Ovary (tissue), 9 donors: ENCODE measurements around the gene PARVA. TPM values are rescaled to one million over a fixed set of nuclear protein-coding genes. Genes with fewer than 3 reads are reported as not detected.

Source experiments
- DNase-seq, 5 donors: peaks; one replicate each; pipeline ENCODE4 v3.0.0-alpha.2; 2019 to 2020
- H3K27ac ChIP-seq, 2 donors: fragments of 200-600 bp; one replicate each; pipeline versions ENCODE4 v1.5.1 to v1.8.0; 2019 to 2022
- H3K27me3 ChIP-seq: fragments of 200-600 bp; one replicate; pipeline ENCODE4 v1.8.0; 2022
- H3K36me3 ChIP-seq: fragments of 200-600 bp; sonication (generic); one replicate; pipeline ENCODE4 v1.5.1; 2019
- H3K4me1 ChIP-seq: one replicate; pipeline ENCODE4 v1.8.1; 2013; ENCODE audit warnings: mild to moderate bottlenecking, moderate library complexity; ENCODE audit not compliant: insufficient read depth
- H3K4me3 ChIP-seq: fragments of 200-600 bp; sonication (generic); one replicate; pipeline ENCODE4 v1.5.1; 2017
- H3K9me3 ChIP-seq, 2 donors: fragments of 200-600 bp in 1 of 2; sonication (generic) in 1 of 2; one replicate each; pipeline versions ENCODE4 v1.5.1 to v1.8.1; 2013 to 2019; ENCODE audit warnings: mild to moderate bottlenecking in 1 of 2, moderate library complexity in 1 of 2
- CTCF ChIP-seq, 3 donors: fragments of 450-650 bp in 2 of 3; fragments of 200-600 bp in 1 of 3; IDR thresholded peaks; one replicate each; pipeline versions ENCODE4 v1.5.1 to v1.8.0; 2016 to 2022; ENCODE audit warnings: antibody characterized with exemption in 3 of 3, mild to moderate bottlenecking in 1 of 3
- EP300 ChIP-seq: sonication (generic); formaldehyde crosslinking; IDR thresholded peaks from one replicate; pipeline ENCODE4 v1.6.1; 2017; ENCODE audit warnings: antibody characterized with exemption
- POLR2A ChIP-seq: fragments of 450-650 bp; IDR thresholded peaks from one replicate; pipeline ENCODE4 v1.6.1; 2017; ENCODE audit warnings: antibody characterized with exemption, mild to moderate bottlenecking, moderate library complexity
- WGBS, 3 donors: extraction: QIAGEN DNeasy Blood & Tissue Kit in 1 of 3; methylation state at CpG; one replicate each; pipeline versions ENCODE4 v1.1.5 to v1.1.7; 2013 to 2017; 5-methylcytosine and 5-hydroxymethylcytosine counted together
- intact Hi-C, 4 donors: fragments of 100-400 bp; cut with DNase I; formaldehyde crosslinking; loops; one replicate each; pipeline versions ENCODE4 v1.11.0 to v1.15.1; 2022 to 2023
- polyA plus RNA-seq, 2 donors: library from polyadenylated mRNA; stranded (reverse); fragments of 200-250 nt in 1 of 2; fragments of 350-450 nt in 1 of 2; fragmentation: Illumina TruSeq in 1 of 2; extraction: RNeasy Lipid Tissue Mini Kit (QIAGEN cat#74804) in 1 of 2; gene quantifications; one replicate each; pipeline ENCODE4 v1.2.3, GENCODE V29; 2013 to 2014
- total RNA-seq, 7 donors: library from RNA; depleted of rRNA in 2 of 7; stranded (reverse); fragments of >200 nt in 2 of 7; fragmentation: NEBNext Ultra II Directional in 3 of 7; extraction: Animal tissue kit (Norgen Biotek cat#: 25700) in 3 of 7; gene quantifications; one replicate each; pipeline versions ENCODE4 v1.1.0 to v1.2.4, GENCODE V29; 2016 to 2023
- donor health status: DM: no; HTN: no; CAD: no; lungs with moderate emphysema.
- donor health status: DM: no; HTN: no; CAD: no.
- donor health status: Bipolar disorder and iron deficiency.
- donor health status: DM: yes; HTN: yes; CAD: no.
- donor health status: DM: no; HTN: no; CAD: no.
- donor health status: DM: yes; HTN: yes; CAD: no.

Gene PARVA
- total and polyA plus RNA-seq, 9 donors, result 28.4 to 126 (median 89.8) TPM

DNA sequence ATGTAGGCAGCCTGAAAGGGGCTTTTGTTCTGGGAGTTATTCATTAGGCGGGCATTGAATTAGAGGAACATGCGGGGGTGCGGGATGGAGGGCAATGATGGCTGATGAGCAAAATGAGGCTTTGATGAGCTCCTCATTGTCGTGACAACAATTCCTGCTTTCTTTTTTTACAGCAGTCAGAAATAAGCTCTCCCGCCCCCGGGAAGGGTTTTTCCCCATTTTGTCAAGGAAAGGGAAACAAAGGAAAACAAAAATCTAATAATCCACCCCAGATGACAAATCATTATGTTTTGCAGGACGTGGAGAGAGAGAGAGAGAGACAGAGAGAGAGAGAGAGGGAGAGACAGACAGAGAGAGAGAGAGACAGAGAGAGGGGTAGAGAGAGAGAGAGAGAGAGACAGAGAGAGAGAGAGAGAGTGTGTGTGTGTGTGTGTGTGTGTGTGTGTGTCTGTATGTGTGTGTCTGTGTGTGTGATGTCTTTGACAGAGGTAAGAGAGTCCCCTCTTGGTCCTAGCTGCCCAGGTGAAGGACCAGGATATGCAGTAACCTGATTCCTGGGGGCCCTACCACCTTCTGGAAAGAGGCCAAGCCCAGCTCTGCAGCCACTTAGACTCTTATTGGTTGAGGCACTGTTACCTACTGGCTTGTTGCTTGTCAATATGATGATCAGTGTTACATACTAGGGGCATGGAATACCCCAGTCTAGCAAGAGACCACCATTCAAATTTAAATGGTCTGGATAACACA, 46.7 kb upstream of the PARVA start:
- Histone ChIP-seq H3K27ac (no peak overlapping the region), H3K9me3 (no peaks in the 10 kb centered on the region), H3K27me3 (no peaks in the 10 kb centered on the region), H3K4me3 (no peak overlapping the region), H3K4me1 (no peaks in the 10 kb centered on the region), H3K36me3 (no peaks in the 10 kb centered on the region)
- intact Hi-C loops, result loop anchor here (2.0 to 5.0 kb wide), 3 partner anchors 484 to 562 kb away; no protein-coding TSS in a partner anchor
- DNase-seq, result peak in 2 of 5 donors; percentile 19 to 23
- TF ChIP-seq POLR2A, result no peak
- TF ChIP-seq CTCF (IDR thresholded peaks at IDR 0.05), result no peak
- no peak for TF ChIP-seq EP300
- WGBS, 3 donors, result 69 to 72% (median 71%) methylated on average over 7 of the region's 7 CpGs

GRCh38 chr11:12331239-12331874, 46.0 kb upstream of the PARVA start:
- no peak overlapping the region for H3K27ac ChIP-seq
- no peaks in the 10 kb centered on the region for H3K4me1 ChIP-seq
- intact Hi-C loops, result loop anchor here (2.0 to 5.0 kb wide), 3 partner anchors 483 to 561 kb away; no protein-coding TSS in a partner anchor
- WGBS, 3 donors, result 9 to 11% (median 10%) methylated on average over 7 of the region's 7 CpGs
- TF ChIP-seq CTCF (IDR thresholded peaks at IDR 0.05) (peak; percentile 57 to 86 (median 85)), EP300 (no peak)
- no peaks in the 10 kb centered on the region for H3K36me3 ChIP-seq
- H3K4me3 ChIP-seq, result no peak overlapping the region
- H3K27me3 ChIP-seq, result no peaks in the 10 kb centered on the region
- DNase-seq, result peak; percentile 84 to 92 (median 90)
- no peaks in the 10 kb centered on the region for H3K9me3 ChIP-seq

DNA sequence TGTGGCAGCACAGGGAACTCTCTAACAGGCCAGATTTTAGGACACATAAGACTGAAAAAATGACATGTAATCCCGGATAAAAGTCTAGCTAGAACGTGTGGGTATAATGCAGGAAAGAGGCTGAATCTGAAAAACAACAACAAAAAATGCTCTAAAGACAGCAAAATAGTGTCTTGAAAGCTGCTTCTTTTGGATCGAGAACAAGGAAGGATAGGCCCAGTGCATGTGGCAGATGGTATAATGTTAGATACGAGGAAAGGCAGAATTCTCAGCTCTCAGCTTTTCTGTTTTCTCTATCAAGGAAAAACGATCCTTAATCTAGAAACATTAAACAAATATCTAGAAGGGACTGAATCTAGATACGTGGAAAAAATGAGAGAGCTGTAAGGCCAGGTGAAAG, 33.8 kb upstream of the PARVA start:
- no peak for TF ChIP-seq POLR2A
- TF ChIP-seq EP300, result no peak
- no peak for TF ChIP-seq CTCF (IDR thresholded peaks at IDR 0.05)
- no peaks in the 10 kb centered on the region for H3K36me3 ChIP-seq
- H3K9me3 ChIP-seq, result no peaks in the 10 kb centered on the region
- H3K4me1 ChIP-seq, result no peaks in the 10 kb centered on the region
- H3K27ac ChIP-seq, result no peak overlapping the region
- H3K27me3 ChIP-seq, result no peaks in the 10 kb centered on the region
- intact Hi-C loops, result no loop called here
- WGBS, 3 donors, result 62 to 75% (median 65%) methylated on average over 6 of the region's 6 CpGs
- no peak for DNase-seq
- H3K4me3 ChIP-seq, result no peak overlapping the region

DNA sequence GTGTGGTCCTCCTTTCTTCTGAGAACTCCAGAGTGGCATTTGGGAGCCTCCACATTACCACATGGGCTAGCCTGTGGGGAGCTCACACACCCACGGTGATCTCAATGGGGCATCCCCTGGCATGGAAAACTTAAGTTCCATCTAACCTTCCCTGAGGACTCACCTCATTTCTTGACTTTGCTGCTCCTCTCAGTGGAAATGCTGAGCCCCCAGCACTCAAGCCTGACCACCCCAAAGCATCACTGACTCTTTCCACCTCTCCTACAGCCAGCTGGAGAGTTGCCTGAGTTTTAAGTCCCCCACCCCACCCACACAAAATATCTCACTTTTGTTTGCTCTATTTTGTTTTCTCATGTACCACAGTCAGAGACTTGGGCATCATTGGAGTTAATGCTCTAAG, 23.8 kb upstream of the PARVA start:
- intact Hi-C loops, result no loop called here
- no peaks in the 10 kb centered on the region for H3K27me3 ChIP-seq
- no peak for DNase-seq
- 80 to 84% (median 81%) methylated on average over 1 of the region's 1 CpG for WGBS, 3 donors
- no peak overlapping the region for H3K4me3 ChIP-seq
- no peaks in the 10 kb centered on the region for H3K4me1 ChIP-seq
- H3K9me3 ChIP-seq, result no peaks in the 10 kb centered on the region
- H3K27ac ChIP-seq, result no peak overlapping the region
- TF ChIP-seq EP300, result no peak
- no peak for TF ChIP-seq POLR2A
- TF ChIP-seq CTCF (IDR thresholded peaks at IDR 0.05), result no peak
- no peaks in the 10 kb centered on the region for H3K36me3 ChIP-seq
